Germinal center (tissue), 1 donor: ENCODE results near the gene MAPK9.

Experiments used
- DNase-seq: peaks from one replicate; pipeline ENCODE4 v3.0.0; 2012; ENCODE audit warnings: mixed read lengths, low spot score

MAPK9 gene

GRCh38 chr5:180294913-180295555 is 3.2 kb upstream of the MAPK9 start:
- DNase-seq: no peak

- DNase-seq: peak; percentile 8
Observed at GRCh38 chr5:180294411-180294810, 2.5 kb upstream of the MAPK9 start.

GRCh38 chr5:180291234-180291940 is 496 bp downstream of the MAPK9 start:
- peak; percentile 60 for DNase-seq

- no peak for DNase-seq
Observed at GRCh38 chr5:180290568-180291233, 1.2 kb downstream of the MAPK9 start.

GRCh38 chr5:180289966-180290365 is 1.9 kb downstream of the MAPK9 start:
- no peak for DNase-seq

- no peak for DNase-seq
Observed at GRCh38 chr5:180289433-180289832, 2.5 kb downstream of the MAPK9 start.

GRCh38 chr5:180287868-180288267 is 4.0 kb downstream of the MAPK9 start:
- DNase-seq: no peak

GRCh38 chr5:180287404-180287803 is 4.5 kb downstream of the MAPK9 start:
- no peak for DNase-seq

GRCh38 chr5:180284149-180284548 is 7.7 kb downstream of the MAPK9 start:
- DNase-seq: no peak

- DNase-seq: no peak
Observed at GRCh38 chr5:180283026-180283615, 8.8 kb downstream of the MAPK9 start.

GRCh38 chr5:180282281-180282680 is 9.6 kb downstream of the MAPK9 start:
- DNase-seq: no peak

GRCh38 chr5:180281706-180282105 is 10.2 kb downstream of the MAPK9 start:
- DNase-seq: no peak

GRCh38 chr5:180274695-180275094 is 17.2 kb downstream of the MAPK9 start:
- DNase-seq: no peak

- DNase-seq: no peak
Observed at GRCh38 chr5:180271221-180271620, 20.7 kb downstream of the MAPK9 start.

- no peak for DNase-seq
Observed at GRCh38 chr5:180259260-180259611, 32.6 kb downstream of the MAPK9 start.

- DNase-seq: no peak
Observed at GRCh38 chr5:180253036-180253824, 38.7 kb downstream of the MAPK9 start.

- DNase-seq: no peak
Observed at GRCh38 chr5:180251887-180252286, 40.0 kb downstream of the MAPK9 start.

- no peak for DNase-seq
Observed at GRCh38 chr5:180251141-180251540, 40.7 kb downstream of the MAPK9 start.

GRCh38 chr5:180250329-180250728 is 41.6 kb downstream of the MAPK9 start:
- DNase-seq: no peak

- DNase-seq: no peak
Observed at GRCh38 chr5:180241600-180241999, 50.3 kb downstream of the MAPK9 start.

GRCh38 chr5:180238631-180239030 is 53.3 kb downstream of the MAPK9 start:
- no peak for DNase-seq

- DNase-seq: no peak
Observed at GRCh38 chr5:180235846-180236245, 56.0 kb downstream of the MAPK9 start.
